ENCODE results near the gene TSN.
A peak's percentile ranks its signal among the peaks of the same experiment; 100 is the strongest.
"Not testable (repeated sequence)": the region's sequence is repeated elsewhere in the genome, so short reads cannot be mapped to it uniquely, and the experiment has no call there.

Gene TSN

GRCh38 chr2:121809607-121810006, 54.2 kb downstream of the TSN start:
- DNase-seq (ENCODE audit: low read depth, low spot score): no peak
- POLR2A ChIA-PET: no interaction called here
- H3K4me3 ChIP-seq (ENCODE audit: low read depth, low read length): no peak overlapping the region
- CTCF ChIA-PET: interaction anchor here (1.5 kb wide), 2 partner anchors 11 to 23 kb away, joined by 3 to 5 read pairs; no protein-coding TSS in a partner anchor
- TF ChIP-seq, protein P1, sequence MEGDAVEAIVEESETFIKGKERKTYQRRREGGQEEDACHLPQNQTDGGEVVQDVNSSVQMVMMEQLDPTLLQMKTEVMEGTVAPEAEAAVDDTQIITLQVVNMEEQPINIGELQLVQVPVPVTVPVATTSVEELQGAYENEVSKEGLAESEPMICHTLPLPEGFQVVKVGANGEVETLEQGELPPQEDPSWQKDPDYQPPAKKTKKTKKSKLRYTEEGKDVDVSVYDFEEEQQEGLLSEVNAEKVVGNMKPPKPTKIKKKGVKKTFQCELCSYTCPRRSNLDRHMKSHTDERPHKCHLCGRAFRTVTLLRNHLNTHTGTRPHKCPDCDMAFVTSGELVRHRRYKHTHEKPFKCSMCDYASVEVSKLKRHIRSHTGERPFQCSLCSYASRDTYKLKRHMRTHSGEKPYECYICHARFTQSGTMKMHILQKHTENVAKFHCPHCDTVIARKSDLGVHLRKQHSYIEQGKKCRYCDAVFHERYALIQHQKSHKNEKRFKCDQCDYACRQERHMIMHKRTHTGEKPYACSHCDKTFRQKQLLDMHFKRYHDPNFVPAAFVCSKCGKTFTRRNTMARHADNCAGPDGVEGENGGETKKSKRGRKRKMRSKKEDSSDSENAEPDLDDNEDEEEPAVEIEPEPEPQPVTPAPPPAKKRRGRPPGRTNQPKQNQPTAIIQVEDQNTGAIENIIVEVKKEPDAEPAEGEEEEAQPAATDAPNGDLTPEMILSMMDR (IDR thresholded peaks at IDR 0.05; ENCODE audit: insufficient read depth, low read length, missing control alignments): no peak

DNA sequence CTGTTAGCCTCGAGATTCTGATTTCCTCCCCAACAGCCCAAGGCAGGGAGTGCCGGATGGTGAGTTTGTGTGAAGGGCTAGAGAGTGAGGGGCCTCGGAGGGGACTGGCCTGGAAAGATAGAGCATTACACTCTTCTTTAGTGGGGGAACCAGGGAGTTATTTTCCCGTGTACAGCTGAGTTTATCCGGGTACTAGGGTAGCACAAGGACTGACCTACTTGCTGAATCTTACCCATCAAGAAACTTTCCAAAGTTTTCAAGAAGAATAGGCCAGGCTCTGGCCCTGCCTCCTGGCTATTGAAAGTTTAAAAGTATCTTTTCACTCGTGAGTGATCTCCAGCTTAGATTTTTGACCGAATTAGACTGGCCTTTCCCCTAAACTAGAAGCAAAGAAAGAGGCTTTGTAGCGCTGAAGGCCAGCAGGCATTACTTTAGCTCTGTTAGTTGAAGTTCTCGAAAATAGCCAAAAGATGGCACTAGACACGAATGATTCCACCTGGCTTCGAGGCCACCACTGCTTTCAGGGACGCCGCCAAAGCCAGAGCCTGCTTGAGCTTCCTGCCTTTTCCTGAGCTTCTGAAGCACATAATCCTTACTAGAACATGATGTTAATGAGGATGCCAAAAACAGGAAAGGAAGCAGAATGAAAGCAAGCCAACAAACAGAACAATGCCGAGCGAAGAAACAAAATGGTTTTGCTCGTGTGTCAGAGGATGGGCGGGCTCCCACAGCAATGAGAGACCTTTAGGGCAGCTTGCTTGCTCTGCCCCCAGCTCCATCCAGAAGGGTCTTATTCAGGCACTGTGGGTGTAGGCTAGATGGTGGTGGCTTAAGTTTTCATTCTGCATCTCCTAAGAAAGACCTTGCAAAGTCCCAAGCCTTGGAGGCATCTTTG, 55.8 kb downstream of the TSN start:
- POLR2A ChIA-PET: no interaction called here
- CTCF ChIA-PET: interaction anchor here (0.8 to 1.6 kb wide), 12 partner anchors 8 to 640 kb away, joined by 3 to 15 read pairs (median 4); no protein-coding TSS in a partner anchor
- H3K4me3 ChIP-seq (ENCODE audit: low read depth, low read length): no peak overlapping the region
- TF ChIP-seq, protein P1 (IDR thresholded peaks at IDR 0.05; ENCODE audit: insufficient read depth, low read length, missing control alignments): peak; percentile 57
- no peak for DNase-seq (ENCODE audit: low read depth, low spot score)

DNA sequence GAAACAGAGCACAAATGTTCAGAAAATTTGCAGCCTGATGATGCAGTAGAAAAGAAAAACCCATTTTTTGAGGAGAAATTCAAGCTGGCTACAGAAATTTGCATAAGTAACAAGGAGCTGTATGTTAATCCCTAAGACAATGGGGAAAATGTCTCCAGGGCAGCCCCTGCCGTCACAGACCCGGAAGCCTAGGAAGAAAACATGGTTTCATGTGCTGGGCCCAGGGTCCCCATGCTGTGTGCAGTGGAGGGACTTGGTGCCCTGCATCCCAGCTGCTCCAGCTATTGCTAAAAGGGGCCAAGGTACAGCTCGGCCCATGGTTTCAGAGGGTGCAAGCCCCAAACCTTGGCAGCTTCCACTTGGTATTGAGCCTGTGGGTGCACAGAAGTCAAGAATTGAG, 57.6 kb downstream of the TSN start:
- DNase-seq (ENCODE audit: low read depth, low spot score); POLR2A ChIA-PET; CTCF ChIA-PET; H3K4me3 ChIP-seq (ENCODE audit: low read depth, low read length): not testable (repeated sequence)

GRCh38 chr2:121815216-121815615, 59.8 kb downstream of the TSN start:
- no peak overlapping the region for H3K4me3 ChIP-seq (ENCODE audit: low read depth, low read length)
- no peak for DNase-seq (ENCODE audit: low read depth, low spot score)
- CTCF ChIA-PET: no interaction called here
- POLR2A ChIA-PET: no interaction called here
- TF ChIP-seq, protein P1 (IDR thresholded peaks at IDR 0.05; ENCODE audit: insufficient read depth, low read length, missing control alignments): no peak

DNA sequence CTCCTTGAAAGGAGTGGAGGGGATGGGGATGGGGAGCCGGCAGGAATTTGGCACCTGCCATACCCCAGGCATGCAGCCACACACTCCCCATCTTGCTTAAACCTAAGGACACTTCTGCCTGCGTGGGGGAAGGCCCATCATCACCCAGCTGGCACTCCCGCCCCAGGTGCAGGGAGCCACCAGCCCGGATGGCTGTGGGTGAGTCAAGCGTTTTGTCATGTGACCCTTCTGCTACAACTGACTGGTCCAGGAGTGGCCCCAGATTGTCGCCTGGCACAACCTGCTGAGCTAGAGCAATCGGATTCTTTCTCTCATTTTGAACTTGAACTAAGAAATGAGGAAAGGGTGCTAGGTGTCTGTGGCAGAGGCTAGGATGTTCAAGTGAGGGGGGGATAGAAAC, 61.3 kb downstream of the TSN start:
- ChIA-PET CTCF (no interaction called here), POLR2A (no interaction called here)
- H3K4me3 ChIP-seq (ENCODE audit: low read depth, low read length): no peak overlapping the region
- TF ChIP-seq, protein P1 (IDR thresholded peaks at IDR 0.05; ENCODE audit: insufficient read depth, low read length, missing control alignments): no peak
- no peak for DNase-seq (ENCODE audit: low read depth, low spot score)

DNA sequence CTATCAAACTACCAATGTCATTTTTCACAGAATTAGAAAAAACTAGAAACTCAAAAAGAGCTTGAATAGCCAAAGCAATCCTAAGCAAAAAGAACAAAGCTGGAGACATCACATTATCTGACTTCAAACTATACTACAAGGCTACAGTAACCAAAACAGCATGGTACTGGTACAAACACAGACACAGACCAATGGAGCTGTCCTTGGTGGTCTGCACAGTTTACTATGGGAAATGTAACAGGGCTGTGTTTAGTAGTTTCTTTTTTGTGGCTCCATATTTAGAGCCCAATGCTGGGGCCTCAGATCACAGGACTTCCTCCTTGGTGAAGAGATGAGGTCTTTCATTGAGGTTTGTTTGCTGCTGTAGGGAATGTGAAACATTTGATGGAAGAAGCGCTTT, 61.9 kb downstream of the TSN start:
- POLR2A ChIA-PET; H3K4me3 ChIP-seq (ENCODE audit: low read depth, low read length); DNase-seq (ENCODE audit: low read depth, low spot score): not testable (repeated sequence)
- CTCF ChIA-PET: interaction anchor here (0.6 kb wide), 1 partner anchor 11 kb away, joined by 3 read pairs; no protein-coding TSS in a partner anchor
